ENCODE data around the gene SERAC1. TPM values are rescaled to one million over a fixed set of nuclear protein-coding genes. Genes with fewer than 3 reads are reported as not detected.
"Not testable (repeated sequence)": the region's sequence is repeated elsewhere in the genome, so short reads cannot be mapped to it uniquely, and the experiment has no call there.

The SERAC1 gene
- 1 to 10 TPM; 3.0 to 5.1 (median 4.4) TPM for total RNA-seq
- long read RNA-seq, result 0 reads

GRCh38 chr6:158168040-158168289 is at the start of gene SERAC1:
Gene SERAC1 (minus strand): TSS chr6:158168262. CDS start chr6:158158363, 9,899 bp downstream.
- no peak for DNase-seq
- Histone ChIP-seq H3K36me3 (no peaks in the 10 kb centered on the region), H3K27me3 (no peaks in the 10 kb centered on the region), H3K9me3 (no peaks in the 10 kb centered on the region), H3K27ac (peak within 1 kb of the TSS; percentile 77 to 99 (median 99)), H3K4me1 (peaks cover 0 to 4% (median 0%) of the 10 kb centered on the region in 4 donors), H3K4me3 (peak within 1 kb of the TSS; percentile 64 to 94 (median 93))
- intact Hi-C loops (cut with DNase I), result no loop called here
- no peak for TF ChIP-seq CTCF (IDR thresholded peaks at IDR 0.05)
- no peak for TF ChIP-seq POLR2A (IDR thresholded peaks at IDR 0.05)
- WGBS (ENCODE audit: insufficient coverage, low coverage, low lambda C conversion rate, missing lambda C conversion rate), result 0% methylated on average over 6 of the region's 29 CpGs
- peak; percentile 74 to 88 (median 80) for ATAC-seq

- no peaks in the 10 kb centered on the region for H3K4me1 ChIP-seq
- 12% methylated on average over 7 of the region's 7 CpGs for WGBS (ENCODE audit: insufficient coverage, low coverage, low lambda C conversion rate, missing lambda C conversion rate)
Measured at GRCh38 chr6:158213925-158214674, 46.0 kb upstream of the SERAC1 start.

GRCh38 chr6:158211273-158212055 is 43.4 kb upstream of the SERAC1 start:
- TF ChIP-seq POLR2A (IDR thresholded peaks at IDR 0.05) (no peak), CTCF (IDR thresholded peaks at IDR 0.05) (no peak)
- WGBS (ENCODE audit: insufficient coverage, low coverage, low lambda C conversion rate, missing lambda C conversion rate), result 52% methylated on average over 3 of the region's 3 CpGs
- no peak overlapping the region for H3K4me3 ChIP-seq

More at GRCh38 chr6:158213925-158214674, 46.0 kb upstream of the SERAC1 start:
- H3K27me3 ChIP-seq, result no peaks in the 10 kb centered on the region
- TF ChIP-seq CTCF (IDR thresholded peaks at IDR 0.05) (peak; percentile 68 to 74 (median 72)), POLR2A (IDR thresholded peaks at IDR 0.05) (no peak)
- H3K27ac ChIP-seq, result no peak overlapping the region
- ATAC-seq, result peak; percentile 100
- intact Hi-C loops (cut with DNase I), result no loop called here
- DNase-seq, result peak; percentile 56 to 73 (median 67)
- no peaks in the 10 kb centered on the region for H3K9me3 ChIP-seq
- H3K36me3 ChIP-seq, result no peaks in the 10 kb centered on the region
- H3K4me3 ChIP-seq, result no peak overlapping the region

DNA sequence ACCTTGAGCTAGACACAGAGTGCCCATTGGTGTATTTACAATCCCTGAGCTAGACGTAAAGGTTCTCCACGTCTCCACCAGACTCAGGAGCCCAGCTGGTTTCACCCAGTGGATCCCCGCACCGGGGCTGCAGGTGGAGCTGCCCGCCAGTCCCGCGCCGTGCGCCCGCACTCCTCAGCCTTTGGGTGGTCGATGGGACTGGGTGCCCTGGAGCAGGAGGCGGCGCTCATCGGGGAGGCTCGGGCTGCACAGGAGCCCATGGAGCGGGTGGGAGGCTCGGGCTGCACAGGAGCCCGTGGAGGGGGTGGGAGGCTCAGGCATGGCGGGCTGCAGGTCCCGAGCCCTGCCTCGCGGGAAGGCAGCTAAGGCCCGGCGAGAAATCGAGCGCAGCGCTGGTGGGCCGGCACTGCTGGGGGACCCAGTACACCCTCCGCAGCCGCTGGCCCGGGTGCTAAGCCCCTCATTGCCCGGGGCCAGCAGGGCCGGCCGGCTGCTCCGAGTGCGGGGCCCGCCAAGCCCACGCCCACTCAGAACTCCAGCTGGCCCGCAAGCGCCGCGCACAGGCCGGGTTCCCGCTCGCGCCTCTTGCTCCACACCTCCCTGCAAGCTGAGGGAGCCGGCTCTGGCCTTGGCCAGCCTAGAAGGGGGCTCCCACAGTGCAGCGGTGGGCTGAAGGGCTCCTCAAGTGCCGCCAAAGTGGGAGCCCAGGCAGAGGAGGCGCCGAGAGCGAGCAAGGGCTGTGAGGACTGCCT is 41.7 kb upstream of the SERAC1 start:
- H3K4me3 ChIP-seq; H3K27ac ChIP-seq; ATAC-seq; H3K9me3 ChIP-seq; DNase-seq; H3K27me3 ChIP-seq; H3K36me3 ChIP-seq; intact Hi-C loops (cut with DNase I); H3K4me1 ChIP-seq: not testable (repeated sequence)
- WGBS (ENCODE audit: insufficient coverage, low coverage, low lambda C conversion rate, missing lambda C conversion rate), result 95% methylated on average over 13 of the region's 52 CpGs

More at GRCh38 chr6:158211273-158212055, 43.4 kb upstream of the SERAC1 start:
- Histone ChIP-seq H3K4me1 (no peaks in the 10 kb centered on the region), H3K36me3 (no peaks in the 10 kb centered on the region), H3K27ac (no peak overlapping the region), H3K27me3 (no peaks in the 10 kb centered on the region), H3K9me3 (no peaks in the 10 kb centered on the region)
- intact Hi-C loops (cut with DNase I), result no loop called here
- no peak for DNase-seq
- no peak for ATAC-seq

DNA sequence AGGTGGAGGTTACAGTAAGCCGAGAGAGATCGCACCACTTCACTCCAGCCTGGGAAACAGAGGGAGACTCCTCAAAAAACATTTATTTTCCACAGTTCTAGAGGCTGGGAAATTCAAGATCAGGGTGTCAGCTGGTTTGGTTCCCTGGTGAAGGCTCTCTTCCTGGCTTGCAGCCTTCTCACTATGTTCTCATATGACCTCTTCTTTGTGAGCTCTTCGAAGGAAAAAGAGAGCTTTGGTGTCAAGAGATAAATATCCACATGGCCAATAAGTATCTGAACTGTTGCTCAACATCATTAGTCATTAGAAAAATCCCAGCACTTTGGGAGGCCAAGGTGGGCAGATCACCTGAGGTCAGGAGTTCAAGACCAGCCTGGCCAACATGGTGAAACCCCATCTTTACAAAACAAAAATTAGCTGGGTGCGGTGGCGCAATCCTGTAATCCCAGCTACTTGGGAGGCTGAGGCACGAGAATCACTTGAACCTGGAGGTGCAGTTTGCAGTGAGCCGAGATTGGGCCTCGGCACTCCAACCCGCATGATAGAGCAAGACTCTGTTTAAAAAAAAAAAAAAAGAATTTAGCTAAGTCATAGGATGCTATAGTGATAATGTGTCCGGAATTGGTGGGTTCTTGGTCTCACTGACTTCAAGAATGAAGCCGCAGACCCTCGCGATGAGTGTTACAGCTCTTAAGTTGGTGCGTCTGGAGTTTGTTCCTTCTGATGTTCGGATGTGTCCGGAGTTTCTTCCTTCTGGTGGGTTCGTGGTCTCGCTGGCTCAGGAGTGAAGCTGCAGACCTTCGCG is 40.4 kb upstream of the SERAC1 start:
- H3K36me3 ChIP-seq; H3K27ac ChIP-seq; H3K4me3 ChIP-seq; intact Hi-C loops (cut with DNase I); H3K27me3 ChIP-seq; H3K9me3 ChIP-seq; H3K4me1 ChIP-seq; DNase-seq; ATAC-seq: not testable (repeated sequence)
- WGBS (ENCODE audit: insufficient coverage, low coverage, low lambda C conversion rate, missing lambda C conversion rate), result 84% methylated on average over 9 of the region's 20 CpGs
